GM18907 (cell line): Measurements from ENCODE around the gene PAX3.

ENCODE experiments used
- ATAC-seq: cut with Tn5 transposase; IDR thresholded peaks from one replicate; pipeline ENCODE4 v1.9.1; 2021; ENCODE audit warnings: mild to moderate bottlenecking, moderate library complexity; ENCODE audit not compliant: unreplicated experiment

Gene PAX3

GRCh38 chr2:222297600-222297935 is 1.2 kb downstream of the PAX3 start:
- ATAC-seq = no peak

- ATAC-seq = no peak
Measured at GRCh38 chr2:222296911-222297599, 1.7 kb downstream of the PAX3 start.

- ATAC-seq = no peak
Measured at GRCh38 chr2:222296311-222296741, 2.5 kb downstream of the PAX3 start.

GRCh38 chr2:222295368-222296062 is 3.3 kb downstream of the PAX3 start:
- no peak for ATAC-seq

- no peak for ATAC-seq
Measured at GRCh38 chr2:222294996-222295367, 3.8 kb downstream of the PAX3 start.

- no peak for ATAC-seq
Measured at GRCh38 chr2:222293660-222294630, 4.9 kb downstream of the PAX3 start.

GRCh38 chr2:222292149-222293134 is 6.4 kb downstream of the PAX3 start:
- no peak for ATAC-seq

GRCh38 chr2:222291485-222291841 is 7.3 kb downstream of the PAX3 start:
- no peak for ATAC-seq

- ATAC-seq = no peak
Measured at GRCh38 chr2:222290736-222291484, 7.9 kb downstream of the PAX3 start.

GRCh38 chr2:222290401-222290735 is 8.4 kb downstream of the PAX3 start:
- no peak for ATAC-seq

- ATAC-seq = no peak
Measured at GRCh38 chr2:222289278-222290160, 9.3 kb downstream of the PAX3 start.

- ATAC-seq = no peak
Measured at GRCh38 chr2:222288590-222289277, 10.1 kb downstream of the PAX3 start.

GRCh38 chr2:222287862-222288479 is 10.8 kb downstream of the PAX3 start:
- ATAC-seq = no peak

GRCh38 chr2:222284466-222284865 is 14.3 kb downstream of the PAX3 start:
- no peak for ATAC-seq

GRCh38 chr2:222283634-222284033 is 15.2 kb downstream of the PAX3 start:
- no peak for ATAC-seq

GRCh38 chr2:222281506-222281905 is 17.3 kb downstream of the PAX3 start:
- no peak for ATAC-seq

- ATAC-seq = no peak
Measured at GRCh38 chr2:222280795-222281194, 18.0 kb downstream of the PAX3 start.

GRCh38 chr2:222272446-222273015 is 26.3 kb downstream of the PAX3 start:
- no peak for ATAC-seq
